GM21447 (cell line): Measurements from ENCODE around the gene ENTREP1.

ENCODE experiments used
- ATAC-seq: cut with Tn5 transposase; IDR thresholded peaks from one replicate; pipeline ENCODE4 v1.9.1; 2021; ENCODE audit not compliant: unreplicated experiment

The ENTREP1 gene

GRCh38 chr9:69363191-69363590 lies 38.2 kb downstream of the ENTREP1 start:
- ATAC-seq = no peak

- no peak for ATAC-seq
Observed at GRCh38 chr9:69364510-69365150, 39.6 kb downstream of the ENTREP1 start.

- no peak for ATAC-seq
Observed at GRCh38 chr9:69370430-69370829, 45.4 kb downstream of the ENTREP1 start.

- no peak for ATAC-seq
Observed at GRCh38 chr9:69371001-69371400, 46.0 kb downstream of the ENTREP1 start.

GRCh38 chr9:69376651-69377050 lies 51.6 kb downstream of the ENTREP1 start:
- ATAC-seq = no peak

- no peak for ATAC-seq
Observed at GRCh38 chr9:69377291-69377690, 52.3 kb downstream of the ENTREP1 start.

- no peak for ATAC-seq
Observed at GRCh38 chr9:69377981-69378380, 53.0 kb downstream of the ENTREP1 start.

GRCh38 chr9:69379270-69379982 lies 54.4 kb downstream of the ENTREP1 start:
- ATAC-seq = no peak

- no peak for ATAC-seq
Observed at GRCh38 chr9:69380301-69380700, 55.3 kb downstream of the ENTREP1 start.

- no peak for ATAC-seq
Observed at GRCh38 chr9:69380811-69381210, 55.8 kb downstream of the ENTREP1 start.

- no peak for ATAC-seq
Observed at GRCh38 chr9:69382135-69382534, 57.1 kb downstream of the ENTREP1 start.

GRCh38 chr9:69385581-69386033 lies 60.6 kb downstream of the ENTREP1 start:
- ATAC-seq = no peak

GRCh38 chr9:69386651-69387050 lies 61.6 kb downstream of the ENTREP1 start:
- ATAC-seq = no peak

- no peak for ATAC-seq
Observed at GRCh38 chr9:69388596-69388995, 63.6 kb downstream of the ENTREP1 start.

- ATAC-seq = no peak
Observed at GRCh38 chr9:69389437-69389995, 64.5 kb downstream of the ENTREP1 start.

GRCh38 chr9:69391487-69391886 lies 66.5 kb downstream of the ENTREP1 start:
- ATAC-seq = no peak

- no peak for ATAC-seq
Observed at GRCh38 chr9:69391946-69392345, 66.9 kb downstream of the ENTREP1 start.

GRCh38 chr9:69392826-69393225 lies 67.8 kb downstream of the ENTREP1 start:
- no peak for ATAC-seq

GRCh38 chr9:69393425-69393824 lies 68.4 kb downstream of the ENTREP1 start:
- no peak for ATAC-seq

GRCh38 chr9:69395718-69396117 lies 70.7 kb downstream of the ENTREP1 start:
- ATAC-seq = no peak

- no peak for ATAC-seq
Observed at GRCh38 chr9:69396759-69397158, 71.7 kb downstream of the ENTREP1 start.
